H1 (cell line): ENCODE results near the gene KDF1. TPM values are rescaled to one million over a fixed set of nuclear protein-coding genes. Genes with fewer than 3 reads are reported as not detected.

ENCODE experiments used
- CTCF ChIA-PET: fragments of 300-600 bp; sonication (Branson Sonifier 250); formaldehyde crosslinking; loops from one replicate; lab custom pipeline; 2021; ENCODE audit not compliant: partially characterized antibody; lab: Charles Lee
- POLR2A ChIA-PET: fragments of 300-600 bp; sonication (Branson Sonifier 250); formaldehyde crosslinking; loops from one replicate; lab custom pipeline; 2021; ENCODE audit warnings: inconsistent platforms; ENCODE audit not compliant: partially characterized antibody; lab: Charles Lee
- DNase-seq, 2 experiments: peaks; one replicate each; pipeline versions ENCODE4 v3.0.0 to v3.0.0-alpha.2; 2010 to 2022; ENCODE audit warnings: low spot score in 2 of 2, low read depth in 1 of 2, mixed read lengths in 1 of 2
- FAIRE-seq: peaks from 2 replicates; lab custom pipeline; 2011; peaks lifted over from hg19 to GRCh38; lab: Jason Lieb, UNC
- H2AFZ ChIP-seq: 2 replicates; pipeline ENCODE4 v1.8.1; 2012; ENCODE audit warnings: low read length, inconsistent platforms
- H2AK5ac ChIP-seq: 2 replicates; pipeline ENCODE4 v1.6.1; 2013; ENCODE audit warnings: low read depth, low read length
- H2BK120ac ChIP-seq: replicated peaks from 2 replicates; pipeline ENCODE3; 2013; ENCODE audit warnings: low read depth, low read length, inconsistent platforms
- H2BK12ac ChIP-seq: 2 replicates; pipeline ENCODE4 v1.6.1; 2013; ENCODE audit warnings: low read depth, low read length
- H2BK15ac ChIP-seq: 2 replicates; pipeline ENCODE4 v1.6.1; 2013; ENCODE audit warnings: low read length
- H2BK20ac ChIP-seq: 2 replicates; pipeline ENCODE4 v1.6.1; 2013; ENCODE audit warnings: low read length
- H2BK5ac ChIP-seq: 2 replicates; pipeline ENCODE4 v1.6.1; 2013; ENCODE audit warnings: low read depth, low read length
- H3K14ac ChIP-seq: 2 replicates; pipeline ENCODE4 v1.6.1; 2013; ENCODE audit warnings: inconsistent platforms; ENCODE audit not compliant: insufficient read length
- H3K18ac ChIP-seq: 2 replicates; pipeline ENCODE4 v1.6.1; 2013; ENCODE audit warnings: low read length; ENCODE audit errors: extremely low read depth
- H3K23ac ChIP-seq: 2 replicates; pipeline ENCODE4 v1.6.1; 2013; ENCODE audit warnings: inconsistent platforms; ENCODE audit not compliant: insufficient read length
- H3K23me2 ChIP-seq: 2 replicates; pipeline ENCODE4 v1.6.1; 2013; ENCODE audit warnings: low read depth, low read length
- H3K27ac ChIP-seq: 2 replicates; pipeline ENCODE4 v1.6.1; 2011; ENCODE audit warnings: low read depth, low read length, inconsistent platforms
- H3K27me3 ChIP-seq, 4 experiments: replicated peaks in 1 of 4; 1 replicate in 1 of 4; 2 replicates in 3 of 4; pipeline versions ENCODE4 v1.6.1 to v1.8.1; 2011 to 2013; ENCODE audit warnings: low read length in 3 of 4, mild to moderate bottlenecking in 3 of 4, inconsistent platforms in 2 of 4, mixed read lengths in 2 of 4, moderate library complexity in 1 of 4; ENCODE audit not compliant: control insufficient read depth in 3 of 4, insufficient read depth in 3 of 4; ENCODE audit errors: extremely low read depth in 1 of 4
- H3K36me3 ChIP-seq, 4 experiments: 2 replicates each; pipeline versions ENCODE4 v1.6.1 to v1.8.1; 2011 to 2013; ENCODE audit warnings: mild to moderate bottlenecking in 4 of 4, low read length in 3 of 4, moderate library complexity in 2 of 4, control low read depth in 1 of 4, inconsistent platforms in 1 of 4; ENCODE audit not compliant: insufficient read depth in 4 of 4, control insufficient read depth in 2 of 4
- H3K4ac ChIP-seq: replicated peaks from 2 replicates; pipeline ENCODE3; 2013; ENCODE audit warnings: low read length, low read depth, mixed read lengths, inconsistent platforms; ENCODE audit not compliant: insufficient read length
- H3K4me1 ChIP-seq, 4 experiments: replicated peaks in 1 of 4; 1 replicate in 1 of 4; 2 replicates in 3 of 4; pipeline versions ENCODE4 v1.6.1 to v1.8.1; 2011 to 2013; ENCODE audit warnings: low read length in 3 of 4, inconsistent platforms in 2 of 4, mixed read lengths in 1 of 4; ENCODE audit not compliant: insufficient read depth in 4 of 4, control insufficient read depth in 3 of 4
- H3K4me2 ChIP-seq, 2 experiments: 2 replicates each; pipeline versions ENCODE4 v1.6.1 to v1.8.1; 2011 to 2013; ENCODE audit warnings: low read depth in 2 of 2, low read length in 2 of 2, control low read depth in 1 of 2, inconsistent platforms in 1 of 2, mild to moderate bottlenecking in 1 of 2; ENCODE audit not compliant: insufficient read depth in 1 of 2
- H3K4me3 ChIP-seq, 4 experiments: fragments of 200-600, 300-600 bp in 1 of 4; sonication (generic), shearing (Covaris generic), sonication (Bioruptor Twin) in 1 of 4; 2 replicates each; pipeline versions ENCODE4 v1.5.1 to v1.8.1; 2011 to 2016; ENCODE audit warnings: low read length in 4 of 4, low read depth in 3 of 4, control low read depth in 2 of 4, inconsistent platforms in 2 of 4, mild to moderate bottlenecking in 2 of 4, mixed read lengths in 1 of 4, moderate library complexity in 1 of 4; ENCODE audit not compliant: insufficient read depth in 2 of 4; ENCODE audit errors: extremely low read depth in 1 of 4
- H3K56ac ChIP-seq: replicated peaks from 2 replicates; pipeline ENCODE3; 2013; ENCODE audit warnings: low read depth, mild to moderate bottlenecking, mixed read lengths, low read length, inconsistent platforms; ENCODE audit not compliant: insufficient read length
- H3K79me1 ChIP-seq: 2 replicates; pipeline ENCODE4 v1.6.1; 2013; ENCODE audit warnings: low read depth, low read length, control low read depth
- H3K79me2 ChIP-seq, 2 experiments: 2 replicates each; pipeline versions ENCODE4 v1.6.1 to v1.8.1; 2012 to 2013; ENCODE audit warnings: low read length in 2 of 2, mild to moderate bottlenecking in 2 of 2, inconsistent platforms in 1 of 2; ENCODE audit not compliant: insufficient read depth in 2 of 2, control insufficient read depth in 1 of 2
- H3K9ac ChIP-seq, 4 experiments: replicated peaks in 1 of 4; 1 replicate in 1 of 4; 2 replicates in 3 of 4; pipeline versions ENCODE4 v1.6.1 to v1.8.1; 2011 to 2013; ENCODE audit warnings: low read depth in 3 of 4, low read length in 3 of 4, control low read depth in 2 of 4, mild to moderate bottlenecking in 2 of 4, moderate library complexity in 2 of 4, inconsistent platforms in 1 of 4; ENCODE audit errors: extremely low read depth in 1 of 4
- H3K9me3 ChIP-seq, 2 experiments: 2 replicates each; pipeline versions ENCODE4 v1.6.1 to v1.8.1; 2012 to 2013; ENCODE audit warnings: mild to moderate bottlenecking in 2 of 2, moderate library complexity in 2 of 2, control low read depth in 1 of 2, inconsistent platforms in 1 of 2, low read depth in 1 of 2, low read length in 1 of 2, mixed read lengths in 1 of 2; ENCODE audit not compliant: insufficient read depth in 2 of 2
- H4K20me1 ChIP-seq, 2 experiments: replicated peaks in 1 of 2; 2 replicates each; pipeline versions ENCODE3 to v1.8.1; 2011 to 2013; ENCODE audit warnings: inconsistent platforms in 2 of 2, low read length in 2 of 2, mild to moderate bottlenecking in 1 of 2; ENCODE audit not compliant: insufficient read depth in 2 of 2, control insufficient read depth in 1 of 2
- H4K5ac ChIP-seq: 2 replicates; pipeline ENCODE4 v1.6.1; 2013; ENCODE audit warnings: low read length, low read depth, mixed read lengths, inconsistent platforms; ENCODE audit not compliant: insufficient read length
- H4K8ac ChIP-seq: 2 replicates; pipeline ENCODE4 v1.8.0; 2013; ENCODE audit warnings: mild to moderate bottlenecking, moderate library complexity, low read length, inconsistent platforms; ENCODE audit not compliant: insufficient read depth; ENCODE audit errors: extremely low read depth
- H4K91ac ChIP-seq: replicated peaks from 2 replicates; pipeline ENCODE3; 2013; ENCODE audit warnings: low read length, mixed read lengths, inconsistent platforms; ENCODE audit not compliant: insufficient read length
- GABPA ChIP-seq: IDR thresholded peaks from 2 replicates; pipeline ENCODE4 v1.6.1; 2011; ENCODE audit warnings: mild to moderate bottlenecking, low read length, moderate library complexity, borderline replicate concordance; ENCODE audit not compliant: insufficient read depth
- POLR2AphosphoS5 ChIP-seq: IDR thresholded peaks from 2 replicates; pipeline ENCODE4 v1.6.1; 2011; ENCODE audit warnings: low read depth, low read length
- WGBS, 2 experiments: shearing (Covaris generic) in 1 of 2; methylation state at CpG; one replicate each; pipeline versions ENCODE4 v1.1.6 to v1.1.7; 2013 to 2015; ENCODE audit warnings: low lambda C conversion rate in 2 of 2, mixed read lengths in 2 of 2, inconsistent platforms in 1 of 2, low coverage in 1 of 2, missing lambda C conversion rate in 1 of 2; ENCODE audit not compliant: insufficient replicate concordance in 2 of 2, insufficient coverage in 1 of 2, insufficient read length in 1 of 2; ENCODE audit errors: extremely low coverage in 1 of 2, missing lambda C conversion rate in 1 of 2; 5-methylcytosine and 5-hydroxymethylcytosine counted together
- polyA plus RNA-seq, 7 experiments: library from polyadenylated mRNA; depleted of rRNA in 3 of 7; stranded (reverse) in 5 of 7; unstranded in 2 of 7; fragments of >200 nt in 5 of 7; fragments of 200-250 nt in 2 of 7; gene quantifications; 1 replicate in 5 of 7; 2 replicates in 1 of 7; 4 replicates in 1 of 7; pipeline versions ENCODE4 v1.2.1 to v1.2.3, GENCODE V29; 2011 to 2013; ENCODE audit warnings: missing spikeins in 2 of 7, mixed read lengths in 2 of 7
- total RNA-seq: library from RNA; stranded (reverse); fragmentation: NEBNext Ultra II Directional; extraction: Animal tissue kit (Norgen Biotek cat#: 25700); gene quantifications from 2 replicates; pipeline ENCODE4 v1.2.1, GENCODE V29; 2021

KDF1 gene
- total and polyA plus RNA-seq, 2 of the 8 experiments (the other 6 are each of a cell fraction or from before 2014, with no cell fraction given): 16.9 to 37.5 TPM

- H2AFZ ChIP-seq: no peak overlapping the region
- 86% methylated on average over 8 of the region's 8 CpGs; no CpG with 5 or more reads in 1 of the 2 experiments for WGBS, 2 experiments
- no peak overlapping the region for H3K56ac ChIP-seq
- H4K8ac ChIP-seq: no peak overlapping the region
- peaks cover 0 to 54% of the 10 kb centered on the region in 2 experiments; a peak in 2 of 4 replicates for H3K79me2 ChIP-seq
- no peaks in the 10 kb centered on the region for H3K23me2 ChIP-seq
- peak overlapping the region; percentile 10 for H3K4ac ChIP-seq
- TF ChIP-seq POLR2AphosphoS5: peak; percentile 86
- TF ChIP-seq GABPA: no peak
- TF ChIP-seq, all 59 proteins: peak for 1
- no peak for FAIRE-seq
- H2AK5ac ChIP-seq: peak overlapping the region; percentile 96
- no peak overlapping the region for H3K9ac ChIP-seq
- peak overlapping the region; percentile 38 for H2BK20ac ChIP-seq
- H2BK12ac ChIP-seq: peak overlapping the region; percentile 94
- no peak overlapping the region; a peak in 1 of 4 replicates for H3K4me2 ChIP-seq
- H3K18ac ChIP-seq: peak overlapping the region; percentile 71
- peaks cover 14% of the 10 kb centered on the region for H3K79me1 ChIP-seq
- no peak overlapping the region for H3K4me3 ChIP-seq
- peak overlapping the region; percentile 82 for H2BK15ac ChIP-seq
- H4K5ac ChIP-seq: peak overlapping the region; percentile 1
- H3K27ac ChIP-seq: peak overlapping the region; percentile 51
- peaks cover 3 to 8% of the 10 kb centered on the region in 2 experiments for H4K20me1 ChIP-seq
- H3K23ac ChIP-seq: no peak overlapping the region
- peak overlapping the region; percentile 77 for H4K91ac ChIP-seq
- H2BK120ac ChIP-seq: no peak overlapping the region
- no peak overlapping the region for H3K14ac ChIP-seq
- H3K4me1 ChIP-seq: peaks cover 26 to 70% (median 49%) of the 10 kb centered on the region in 4 experiments
- ChIA-PET POLR2A (interaction anchor here (0.6 to 58.9 kb wide), 10 partner anchors 0 to 500 kb away, joined by 3 to 1829 read pairs (median 4); partner anchors contain the start of genes TENT5B and TRNP1), CTCF (interaction anchor here (0.7 to 12.2 kb wide), 8 partner anchors 9 to 331 kb away, joined by 3 to 143 read pairs (median 68); partner anchors contain the start of gene TENT5B)
- no peaks in the 10 kb centered on the region for H3K9me3 ChIP-seq
- H3K36me3 ChIP-seq: peaks cover 11 to 47% (median 15%) of the 10 kb centered on the region in 4 experiments; a peak in 7 of 8 replicates
- no peaks in the 10 kb centered on the region for H3K27me3 ChIP-seq
- no peak for DNase-seq
- H2BK5ac ChIP-seq: peak overlapping the region; percentile 98
Measured at GRCh38 chr1:27000817-27001460, 40.7 kb upstream of the KDF1 start.
